SK-N-SH (cell line): ENCODE data around the gene SUPT3H. TPM values are rescaled to one million over a fixed set of nuclear protein-coding genes. Genes with fewer than 3 reads are reported as not detected.
A peak's percentile ranks its signal among the peaks of the same experiment; 100 is the strongest.

Source experiments
- CTCF ChIA-PET: fragments of 300-600, 350-600 bp; formaldehyde crosslinking; extraction: SDS; loops from one replicate; lab custom pipeline; 2021; lab: Yijun Ruan, JAX
- POLR2A ChIA-PET: fragments of 350-600 bp; sonication (Branson Sonifier 250); formaldehyde crosslinking; extraction: SDS; loops from one replicate; lab custom pipeline; 2020; ENCODE audit warnings: antibody characterized with exemption, inconsistent platforms; lab: Yijun Ruan, JAX
- DNase-seq: peaks from one replicate; pipeline ENCODE4 v3.0.0; 2012
- H2AFZ ChIP-seq: fragments of 200-600 bp; sonication (generic); 2 replicates; pipeline ENCODE4 v1.8.1; 2016; ENCODE audit warnings: antibody characterized with exemption, mild to moderate bottlenecking, low read depth
- H3F3A ChIP-seq: fragments of 200-600 bp; sonication (generic); replicated peaks from 2 replicates; pipeline ENCODE3; 2016; ENCODE audit warnings: antibody characterized with exemption, mild to moderate bottlenecking; ENCODE audit not compliant: insufficient read depth
- H3K27ac ChIP-seq, 2 experiments: fragments of 200-500 bp in 1 of 2; fragments of 200-600 bp in 1 of 2; sonication (Bioruptor generic) in 1 of 2; sonication (generic), shearing (Covaris generic) in 1 of 2; 2 replicates each; pipeline versions ENCODE4 v1.5.1 to v1.6.1; 2014 to 2016; ENCODE audit warnings: low read depth in 2 of 2, inconsistent platforms in 1 of 2, low read length in 1 of 2, mild to moderate bottlenecking in 1 of 2, mixed read lengths in 1 of 2
- H3K27me3 ChIP-seq: fragments of 200-600 bp; sonication (generic), shearing (Covaris generic); 2 replicates; pipeline ENCODE4 v1.6.1; 2016; ENCODE audit warnings: mixed run types; ENCODE audit not compliant: insufficient read depth
- H3K36me3 ChIP-seq, 2 experiments: fragments of 200-500 bp in 1 of 2; fragments of 200-600 bp in 1 of 2; sonication (Bioruptor generic) in 1 of 2; sonication (generic) in 1 of 2; replicated peaks in 1 of 2; 2 replicates each; pipeline versions ENCODE3 to v1.5.1; 2014 to 2016; ENCODE audit warnings: low read length in 1 of 2, mild to moderate bottlenecking in 1 of 2; ENCODE audit not compliant: insufficient read depth in 2 of 2, control insufficient read depth in 1 of 2
- H3K4me1 ChIP-seq, 2 experiments: fragments of 200-500 bp in 1 of 2; fragments of 200-600 bp in 1 of 2; sonication (Bioruptor generic) in 1 of 2; sonication (generic), shearing (Covaris generic) in 1 of 2; 2 replicates each; pipeline versions ENCODE4 v1.5.1 to v1.6.1; 2014 to 2016; ENCODE audit warnings: low read depth in 1 of 2, low read length in 1 of 2, mixed run types in 1 of 2; ENCODE audit not compliant: insufficient read depth in 2 of 2, control insufficient read depth in 1 of 2
- H3K4me2 ChIP-seq: fragments of 200-600 bp; sonication (generic), shearing (Covaris generic); 2 replicates; pipeline ENCODE4 v1.6.1; 2017; ENCODE audit warnings: mixed run types
- H3K4me3 ChIP-seq, 2 experiments: fragments of 200-500 bp in 1 of 2; fragments of 200-600 bp in 1 of 2; sonication (Bioruptor generic) in 1 of 2; sonication (generic), shearing (Covaris generic) in 1 of 2; 2 replicates each; pipeline versions ENCODE4 v1.5.1 to v1.8.1; 2014 to 2016; ENCODE audit warnings: low read depth in 2 of 2, inconsistent platforms in 1 of 2, low read length in 1 of 2, mild to moderate bottlenecking in 1 of 2, mixed read lengths in 1 of 2, moderate library complexity in 1 of 2
- H3K79me2 ChIP-seq: fragments of 200-600 bp; sonication (generic); 2 replicates; pipeline ENCODE4 v1.8.1; 2017; ENCODE audit warnings: mild to moderate bottlenecking; ENCODE audit not compliant: insufficient read depth
- H3K9ac ChIP-seq: fragments of 200-600 bp; sonication (generic); 2 replicates; pipeline ENCODE4 v1.6.1; 2017; ENCODE audit warnings: mixed run types
- H3K9me2 ChIP-seq: fragments of 200-600 bp; sonication (generic); 2 replicates; pipeline ENCODE4 v1.6.1; 2017; ENCODE audit warnings: mixed run types
- H3K9me3 ChIP-seq: fragments of 200-600 bp; sonication (generic); 2 replicates; pipeline ENCODE4 v1.6.1; 2017; ENCODE audit warnings: mixed run types, mild to moderate bottlenecking, moderate library complexity
- H4K20me1 ChIP-seq: fragments of 200-600 bp; sonication (generic); 2 replicates; pipeline ENCODE4 v1.6.1; 2017; ENCODE audit warnings: mild to moderate bottlenecking, mixed run types; ENCODE audit not compliant: insufficient read depth
- CTCF ChIP-seq: fragments of 200-600 bp; sonication (generic); IDR thresholded peaks from 2 replicates; pipeline ENCODE4 v1.6.1; 2017; ENCODE audit warnings: antibody characterized with exemption, mild to moderate bottlenecking, moderate library complexity
- EP300 ChIP-seq, 2 experiments: IDR thresholded peaks; 2 replicates each; pipeline versions ENCODE4 v1.4.0 to v1.6.1; 2012; ENCODE audit warnings: borderline replicate concordance in 1 of 2, low read depth in 1 of 2, low read length in 1 of 2
- EZH2phosphoT487 ChIP-seq: fragments of 200-600 bp; sonication (generic); IDR thresholded peaks from 2 replicates; pipeline ENCODE4 v1.6.1; 2017; ENCODE audit warnings: low read depth, mixed run types, mild to moderate bottlenecking, antibody characterized with exemption, moderate library complexity, borderline replicate concordance
- FOSL2 ChIP-seq: IDR thresholded peaks from 2 replicates; pipeline ENCODE4 v1.4.0; 2012; ENCODE audit warnings: low read depth, mild to moderate bottlenecking, moderate library complexity, borderline replicate concordance
- FOXJ3 ChIP-seq: sonication (generic); formaldehyde crosslinking; IDR thresholded peaks from 2 replicates; pipeline ENCODE4 v1.5.1; 2020; ENCODE audit warnings: mild to moderate bottlenecking, missing genetic modification reagents
- GABPA ChIP-seq: IDR thresholded peaks from 2 replicates; pipeline ENCODE4 v1.4.0; 2012; ENCODE audit warnings: low read depth, mild to moderate bottlenecking
- GATA2 ChIP-seq: sonication (generic); formaldehyde crosslinking; IDR thresholded peaks from 2 replicates; pipeline ENCODE4 v1.5.0; 2020; ENCODE audit warnings: mild to moderate bottlenecking, missing genetic modification reagents
- IRF3 ChIP-seq: fragments of 150-350 bp; IDR thresholded peaks from 2 replicates; pipeline ENCODE4 v1.6.1; 2016; ENCODE audit warnings: mild to moderate bottlenecking, low read depth, low read length
- JUND ChIP-seq: IDR thresholded peaks from 2 replicates; pipeline ENCODE4 v1.4.0; 2012
- MEF2A ChIP-seq: IDR thresholded peaks from 2 replicates; pipeline ENCODE4 v1.4.0; 2012; ENCODE audit warnings: low read depth, borderline replicate concordance
- MXI1 ChIP-seq: IDR thresholded peaks from 2 replicates; pipeline ENCODE4 v1.6.1; 2012; ENCODE audit warnings: mild to moderate bottlenecking, low read depth, low read length, improper control_type of control experiment
- NFIC ChIP-seq: IDR thresholded peaks from 2 replicates; pipeline ENCODE4 v1.4.0; 2012; ENCODE audit warnings: borderline replicate concordance
- NRF1 ChIP-seq: IDR thresholded peaks from 2 replicates; pipeline ENCODE4 v1.6.1; 2012; ENCODE audit warnings: low read depth, mild to moderate bottlenecking, low read length
- POLR2AphosphoS5 ChIP-seq: IDR thresholded peaks from 2 replicates; pipeline ENCODE4 v1.6.1; 2012; ENCODE audit warnings: low read depth, low read length
- RAD21 ChIP-seq: IDR thresholded peaks from 2 replicates; pipeline ENCODE4 v1.6.1; 2012; ENCODE audit warnings: mild to moderate bottlenecking, low read length
- RCOR1 ChIP-seq: fragments of 150-350 bp; IDR thresholded peaks from 2 replicates; pipeline ENCODE4 v1.6.1; 2017; ENCODE audit warnings: antibody characterized with exemption, low read length
- RFX5 ChIP-seq: IDR thresholded peaks from 2 replicates; pipeline ENCODE4 v1.6.1; 2012; ENCODE audit warnings: mild to moderate bottlenecking, improper control_type of control experiment, low read length
- RXRA ChIP-seq: IDR thresholded peaks from 2 replicates; pipeline ENCODE4 v1.4.0; 2012; ENCODE audit warnings: low read depth, mild to moderate bottlenecking, borderline replicate concordance
- SIN3A ChIP-seq: IDR thresholded peaks from 2 replicates; pipeline ENCODE4 v1.6.1; 2012; ENCODE audit warnings: low read depth, mild to moderate bottlenecking, low read length, moderate library complexity, borderline replicate concordance
- SMC3 ChIP-seq: IDR thresholded peaks from 2 replicates; pipeline ENCODE4 v1.6.1; 2012; ENCODE audit warnings: low read depth, low read length, improper control_type of control experiment
- TCF12 ChIP-seq: IDR thresholded peaks from 2 replicates; pipeline ENCODE4 v1.4.0; 2012
- USF1 ChIP-seq: IDR thresholded peaks from 2 replicates; pipeline ENCODE4 v1.4.0; 2012; ENCODE audit warnings: low read depth, borderline replicate concordance
- YY1 ChIP-seq: IDR thresholded peaks from 2 replicates; pipeline ENCODE4 v1.4.0; 2012; ENCODE audit warnings: low read depth, mild to moderate bottlenecking
- ZBTB33 ChIP-seq: IDR thresholded peaks from 2 replicates; pipeline ENCODE4 v1.4.0; 2012; ENCODE audit warnings: low read depth, borderline replicate concordance
- WGBS: methylation state at CpG from one replicate; pipeline ENCODE4 v1.1.6; 2017; ENCODE audit warnings: low lambda C conversion rate; 5-methylcytosine and 5-hydroxymethylcytosine counted together
- polyA plus RNA-seq, 3 experiments: library from polyadenylated mRNA; depleted of rRNA; stranded (reverse); fragments of >200 nt; gene quantifications; 2 replicates each; pipeline ENCODE4 v1.2.3, GENCODE V29; 2012

Gene SUPT3H
- polyA plus RNA-seq, 1 of the 3 experiments (the other 2 are of a cell fraction): 10.9 TPM

- no peaks in the 10 kb centered on the region for H3K9me3 ChIP-seq
- no peaks in the 10 kb centered on the region for H3K27me3 ChIP-seq
- H3K79me2 ChIP-seq: no peaks in the 10 kb centered on the region
- TF ChIP-seq POLR2AphosphoS5: no peak
- TF ChIP-seq RFX5: no peak
- no peak for TF ChIP-seq MXI1
- TF ChIP-seq EZH2phosphoT487: no peak
- TF ChIP-seq RAD21: no peak
- TF ChIP-seq RXRA: no peak
- TF ChIP-seq USF1: no peak
- no peak for TF ChIP-seq SMC3
- TF ChIP-seq FOXJ3 (CRISPR knock-in tag): no peak
- TF ChIP-seq CTCF: no peak
- TF ChIP-seq NFIC: no peak
- ChIA-PET POLR2A (no interaction called here), CTCF (no interaction called here)
- 43% methylated on average over 1 of the region's 1 CpG for WGBS
- DNase-seq: peak; percentile 27
- H3K4me2 ChIP-seq: no peak overlapping the region; the same call in 1 of the 2 replicates
- H3F3A ChIP-seq: no peaks in the 10 kb centered on the region
- H2AFZ ChIP-seq: no peak overlapping the region
- no peak overlapping the region for H3K4me3 ChIP-seq
- H3K9ac ChIP-seq: no peak overlapping the region
- H3K9me2 ChIP-seq: no peaks in the 10 kb centered on the region
- no peaks in the 10 kb centered on the region for H3K36me3 ChIP-seq
- H4K20me1 ChIP-seq: no peaks in the 10 kb centered on the region
- H3K4me1 ChIP-seq: peaks cover 0 to 15% of the 10 kb centered on the region in 2 experiments; a peak in 2 of 4 replicates
- H3K27ac ChIP-seq: peak overlapping the region in 1 of 2 experiments; percentile 47; a peak in 2 of 4 replicates
Observed at GRCh38 chr6:44925100-44925739, 452.5 kb downstream of the SUPT3H start.

GRCh38 chr6:44923444-44923843 lies 454.3 kb downstream of the SUPT3H start:
- Histone ChIP-seq H3K4me1 (peaks cover 0 to 15% of the 10 kb centered on the region in 2 experiments; a peak in 2 of 4 replicates), H3K9me3 (no peaks in the 10 kb centered on the region), H3K9ac (no peak overlapping the region), H3K36me3 (no peaks in the 10 kb centered on the region), H3K9me2 (no peaks in the 10 kb centered on the region), H3F3A (no peaks in the 10 kb centered on the region), H2AFZ (no peak overlapping the region), H3K4me3 (no peak overlapping the region), H4K20me1 (no peaks in the 10 kb centered on the region), H3K79me2 (no peaks in the 10 kb centered on the region), H3K27ac (no peak overlapping the region; a peak in 2 of 4 replicates), H3K4me2 (no peak overlapping the region), H3K27me3 (no peaks in the 10 kb centered on the region)
- no peak for DNase-seq
- WGBS: 92% methylated on average over 1 of the region's 1 CpG
- CTCF ChIA-PET: no interaction called here
- POLR2A ChIA-PET: no interaction called here
- TF ChIP-seq YY1 (no peak), POLR2AphosphoS5 (no peak), EP300 (IDR thresholded peaks at IDR 0.05; ENCODE audit: borderline replicate concordance in 1 of 2, low read depth in 1 of 2, low read length in 1 of 2) (no peak), FOSL2 (no peak), IRF3 (no peak), EZH2phosphoT487 (no peak), NFIC (no peak), ZBTB33 (no peak), SIN3A (no peak), MXI1 (no peak), GABPA (no peak), RAD21 (no peak), JUND (no peak), TCF12 (no peak), GATA2 (CRISPR knock-in tag) (no peak), NRF1 (no peak), MEF2A (no peak), RCOR1 (no peak)
